Activated naive CD4-positive, alpha-beta T cell treated with anti-CD3 and anti-CD28 coated beads for 36 hours (primary cell): ENCODE data around the gene AKIP1. TPM values are rescaled to one million over a fixed set of nuclear protein-coding genes. Genes with fewer than 3 reads are reported as not detected.
A peak's percentile ranks its signal among the peaks of the same experiment; 100 is the strongest.
"Not testable (repeated sequence)": the region's sequence is repeated elsewhere in the genome, so short reads cannot be mapped to it uniquely, and the experiment has no call there.

Experiments used
- CTCF ChIA-PET: fragments of 350-600 bp; sonication (Branson Sonifier 250); formaldehyde crosslinking; loops from one replicate; lab custom pipeline; 2021; ENCODE audit warnings: antibody characterized with exemption; lab: Charles Lee
- DNase-seq: peaks from one replicate; pipeline ENCODE4 v3.0.0-alpha.2; 2020
- H3K27ac Mint-ChIP-seq: one replicate; pipeline ENCODE4 v1.8.0; 2021; ENCODE audit warnings: mild to moderate bottlenecking, mixed read lengths
- H3K27me3 Mint-ChIP-seq: one replicate; pipeline ENCODE4 v1.8.0; 2021; ENCODE audit warnings: low read depth, mixed read lengths
- H3K36me3 Mint-ChIP-seq: one replicate; pipeline ENCODE4 v1.8.0; 2021; ENCODE audit warnings: low read depth, mixed read lengths
- H3K4me1 Mint-ChIP-seq: one replicate; pipeline ENCODE4 v1.8.0; 2021; ENCODE audit warnings: low read depth, mixed read lengths
- H3K4me3 Mint-ChIP-seq: one replicate; pipeline ENCODE4 v1.8.0; 2021; ENCODE audit warnings: mild to moderate bottlenecking, moderate library complexity, mixed read lengths
- H3K9me3 Mint-ChIP-seq: one replicate; pipeline ENCODE4 v1.8.0; 2021; ENCODE audit warnings: mixed read lengths
- intact Hi-C: fragments of 100-400 bp; cut with micrococcal nuclease; formaldehyde crosslinking; loops from one replicate; pipeline ENCODE4 v1.15.1; 2023
- total RNA-seq, 2 experiments: library from RNA; stranded (reverse); gene quantifications; one replicate each; pipeline ENCODE4 v1.2.3, GENCODE V29; 2021

AKIP1 gene
- total RNA-seq, 2 experiments from 2014 or later = 41.5 to 43.9 TPM

GRCh38 chr11:8886322-8886721, 24.7 kb upstream of the AKIP1 start:
- CTCF ChIA-PET = no interaction called here
- intact Hi-C loops = no loop called here
- peaks cover 18% of the 10 kb centered on the region for H3K27me3 Mint-ChIP-seq
- DNase-seq = no peak
- no peaks in the 10 kb centered on the region for H3K36me3 Mint-ChIP-seq
- H3K27ac Mint-ChIP-seq = no peak overlapping the region
- H3K4me1 Mint-ChIP-seq = no peaks in the 10 kb centered on the region
- no peak overlapping the region for H3K4me3 Mint-ChIP-seq
- H3K9me3 Mint-ChIP-seq = peaks cover 1% of the 10 kb centered on the region

GRCh38 chr11:8891185-8891584, 19.8 kb upstream of the AKIP1 start:
- peaks cover 11% of the 10 kb centered on the region for H3K27me3 Mint-ChIP-seq
- DNase-seq, intact Hi-C loops, H3K27ac Mint-ChIP-seq, H3K9me3 Mint-ChIP-seq, H3K36me3 Mint-ChIP-seq, H3K4me1 Mint-ChIP-seq, CTCF ChIA-PET, H3K4me3 Mint-ChIP-seq: not testable (repeated sequence)

- Mint-ChIP-seq H3K27ac (no peak overlapping the region), H3K4me1 (no peaks in the 10 kb centered on the region), H3K9me3 (peaks cover 17% of the 10 kb centered on the region), H3K36me3 (peaks cover 4% of the 10 kb centered on the region), H3K27me3 (no peaks in the 10 kb centered on the region), H3K4me3 (no peak overlapping the region)
- intact Hi-C loops = no loop called here
- CTCF ChIA-PET = no interaction called here
- DNase-seq = no peak
Observed at GRCh38 chr11:8899119-8899753, 11.8 kb upstream of the AKIP1 start.

DNA sequence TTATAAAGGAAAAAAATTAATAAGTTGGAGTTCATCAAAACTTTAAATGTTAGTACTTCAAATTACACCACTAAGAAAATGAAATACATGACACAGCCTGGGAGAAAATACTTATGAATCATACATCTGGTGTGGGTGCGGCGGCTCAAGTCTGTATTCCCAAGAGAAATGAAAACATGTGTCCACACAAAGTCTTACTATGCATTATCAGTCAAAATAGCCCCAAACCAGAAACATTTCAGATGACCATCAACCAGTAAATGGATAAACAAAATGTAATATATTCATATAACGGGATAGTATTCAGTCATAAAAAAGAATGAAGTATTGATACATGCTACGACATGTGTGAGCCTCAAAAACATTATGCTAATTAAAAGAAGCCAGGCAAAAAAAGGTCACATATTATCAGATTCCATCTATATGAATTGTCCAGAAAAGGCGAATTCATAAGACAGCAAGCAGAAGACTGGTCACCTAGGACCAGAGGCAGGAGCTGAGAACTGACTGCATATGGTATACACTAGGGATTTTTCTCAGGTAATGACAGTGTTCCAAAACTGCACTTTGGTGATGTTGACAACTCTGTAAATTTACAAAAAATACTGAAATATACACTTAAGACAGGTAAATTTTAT, 5.3 kb upstream of the AKIP1 start:
- H3K27ac Mint-ChIP-seq = no peak overlapping the region
- intact Hi-C loops = loop anchor here (2.0 kb wide), 1 partner anchor 65 kb away; no protein-coding TSS in a partner anchor
- H3K36me3 Mint-ChIP-seq = no peaks in the 10 kb centered on the region
- CTCF ChIA-PET = no interaction called here
- peaks cover 4% of the 10 kb centered on the region for H3K9me3 Mint-ChIP-seq
- H3K4me1 Mint-ChIP-seq = peaks cover 24% of the 10 kb centered on the region
- no peaks in the 10 kb centered on the region for H3K27me3 Mint-ChIP-seq
- no peak for DNase-seq
- H3K4me3 Mint-ChIP-seq = no peak overlapping the region

GRCh38 chr11:8907116-8907515, 3.9 kb upstream of the AKIP1 start:
- CTCF ChIA-PET = interaction anchor here (0.5 to 2.1 kb wide), 3 partner anchors 8 to 93 kb away, joined by 4 to 8 read pairs (median 6); no protein-coding TSS in a partner anchor

DNA sequence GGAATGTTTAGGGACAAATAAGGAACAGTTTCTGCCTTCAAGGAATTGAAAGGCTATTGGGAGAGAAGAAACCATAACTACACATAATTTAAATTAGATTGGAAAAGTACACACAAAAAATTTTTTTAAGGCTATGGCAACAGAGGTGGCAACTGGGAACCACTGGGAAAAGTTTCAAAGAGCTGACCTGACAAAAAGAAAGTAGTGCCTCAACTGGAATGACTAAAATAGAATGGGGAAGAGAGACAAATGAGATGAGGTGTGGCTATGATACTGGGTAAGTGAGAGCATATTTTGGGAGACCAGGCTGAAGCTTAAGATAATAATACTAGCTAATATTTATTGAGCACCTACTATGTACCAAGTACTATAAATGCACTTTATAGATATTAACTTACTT, 2.9 kb upstream of the AKIP1 start:
- DNase-seq = no peak
- intact Hi-C loops = no loop called here
- H3K4me3 Mint-ChIP-seq = no peak overlapping the region
- H3K36me3 Mint-ChIP-seq = peaks cover 3% of the 10 kb centered on the region
- CTCF ChIA-PET = interaction anchor here (1.0 to 2.1 kb wide), 2 partner anchors 53 to 229 kb away, joined by 3 to 4 read pairs; no protein-coding TSS in a partner anchor
- no peaks in the 10 kb centered on the region for H3K27me3 Mint-ChIP-seq
- H3K4me1 Mint-ChIP-seq = peaks cover 31% of the 10 kb centered on the region
- H3K9me3 Mint-ChIP-seq = no peaks in the 10 kb centered on the region
- no peak overlapping the region for H3K27ac Mint-ChIP-seq

More at GRCh38 chr11:8907116-8907515, 3.9 kb upstream of the AKIP1 start:
- intact Hi-C loops = loop anchor here (2.0 kb wide), 1 partner anchor 66 kb away; no protein-coding TSS in a partner anchor
- Mint-ChIP-seq H3K9me3 (no peaks in the 10 kb centered on the region), H3K27ac (peak overlapping the region; percentile 6), H3K4me3 (no peak overlapping the region), H3K4me1 (peaks cover 25% of the 10 kb centered on the region), H3K27me3 (no peaks in the 10 kb centered on the region), H3K36me3 (no peaks in the 10 kb centered on the region)
- no peak for DNase-seq

DNA sequence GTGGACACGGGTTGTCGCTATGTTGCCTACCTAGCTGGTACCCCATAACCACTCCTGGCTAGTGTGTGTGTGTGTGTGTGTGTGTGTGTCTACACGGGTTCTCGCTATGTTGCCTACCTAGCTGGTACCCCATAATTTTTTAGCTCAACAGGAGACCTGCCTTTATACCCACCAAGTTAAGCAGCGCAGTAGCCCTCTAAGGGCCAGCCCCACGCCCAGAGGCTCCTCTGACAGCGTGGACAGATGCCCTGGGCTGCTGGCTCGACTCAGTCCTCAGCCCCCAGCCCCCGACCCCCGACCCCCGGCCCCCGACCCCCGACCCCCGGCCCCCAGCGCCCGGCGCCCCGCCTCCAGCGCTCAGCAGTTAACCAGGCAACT, 351 bp upstream of the AKIP1 start:
- no peak for DNase-seq
- intact Hi-C loops = loop anchor here (1.0 to 10.0 kb wide), 9 partner anchors 78 to 847 kb away; partner anchors contain the start of genes RPL27A and TRIM66
- CTCF ChIA-PET = interaction anchor here (1.1 to 2.4 kb wide), 2 partner anchors 49 to 102 kb away, joined by 6 to 13 read pairs; no protein-coding TSS in a partner anchor
- H3K27me3 Mint-ChIP-seq = no peaks in the 10 kb centered on the region
- peaks cover 45% of the 10 kb centered on the region for H3K4me1 Mint-ChIP-seq
- peak overlapping the region; percentile 92 for H3K4me3 Mint-ChIP-seq
- H3K27ac Mint-ChIP-seq = no peak overlapping the region
- no peaks in the 10 kb centered on the region for H3K9me3 Mint-ChIP-seq
- H3K36me3 Mint-ChIP-seq = peaks cover 9% of the 10 kb centered on the region

- Mint-ChIP-seq H3K9me3 (no peaks in the 10 kb centered on the region), H3K27ac (peak overlapping the region; percentile 87), H3K4me1 (peaks cover 34% of the 10 kb centered on the region), H3K4me3 (peak overlapping the region; percentile 52), H3K36me3 (peaks cover 24% of the 10 kb centered on the region), H3K27me3 (no peaks in the 10 kb centered on the region)
- DNase-seq = peak; percentile 61
- CTCF ChIA-PET = interaction anchor here (0.5 to 2.6 kb wide), 9 partner anchors 8 to 224 kb away, joined by 3 to 42 read pairs (median 3); no protein-coding TSS in a partner anchor
- intact Hi-C loops = loop anchor here (1.0 to 10.0 kb wide), 11 partner anchors 45 to 843 kb away; partner anchors contain the start of genes TMEM9B and ZNF143
Observed at GRCh38 chr11:8913961-8914660, 3.1 kb downstream of the AKIP1 start.

- Mint-ChIP-seq H3K4me3 (no peak overlapping the region), H3K27ac (peak overlapping the region; percentile 87), H3K36me3 (peaks cover 27% of the 10 kb centered on the region), H3K9me3 (no peaks in the 10 kb centered on the region), H3K27me3 (no peaks in the 10 kb centered on the region), H3K4me1 (peaks cover 32% of the 10 kb centered on the region)
- DNase-seq = no peak
- intact Hi-C loops = loop anchor here (1.0 to 10.0 kb wide), 11 partner anchors 45 to 843 kb away; partner anchors contain the start of genes TMEM9B and ZNF143
- CTCF ChIA-PET = interaction anchor here (0.7 to 2.6 kb wide), 13 partner anchors 8 to 259 kb away, joined by 3 to 42 read pairs (median 3); no protein-coding TSS in a partner anchor
Observed at GRCh38 chr11:8914661-8915018, 3.7 kb downstream of the AKIP1 start.

DNA sequence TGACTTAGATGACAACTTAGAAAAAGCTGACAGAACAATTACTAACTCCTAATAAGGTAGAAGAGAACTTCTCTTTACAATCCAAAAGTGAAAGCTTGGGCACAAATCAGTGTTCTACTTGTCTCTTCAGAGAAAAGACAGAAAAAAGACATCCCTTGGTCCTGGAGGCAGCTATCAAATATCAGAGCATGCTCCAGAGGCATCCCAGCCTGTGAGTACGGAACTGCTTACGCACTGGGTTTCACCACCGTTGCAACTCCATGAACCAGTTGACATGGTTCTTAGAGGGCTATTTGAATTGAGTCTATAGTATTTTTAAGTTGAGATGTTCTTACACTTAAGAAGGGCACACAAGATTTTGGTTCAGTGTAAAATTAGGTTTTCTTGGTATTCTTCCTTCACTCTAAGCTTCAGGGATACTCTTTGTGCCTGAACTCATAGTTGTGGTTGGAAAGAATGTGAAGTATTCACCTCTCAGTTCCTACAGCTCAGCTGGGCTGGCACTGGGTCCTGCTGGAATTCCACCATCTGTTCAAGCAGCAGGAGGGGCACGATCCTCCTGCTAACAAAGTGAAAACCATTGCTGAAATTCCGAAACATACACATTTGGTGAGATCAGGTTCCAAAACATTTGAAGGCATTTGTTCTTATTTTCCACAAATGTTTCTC, 6.3 kb downstream of the AKIP1 start:
- Mint-ChIP-seq H3K27me3 (no peaks in the 10 kb centered on the region), H3K4me3 (no peak overlapping the region), H3K4me1 (peaks cover 22% of the 10 kb centered on the region), H3K27ac (no peak overlapping the region), H3K9me3 (no peaks in the 10 kb centered on the region), H3K36me3 (peaks cover 32% of the 10 kb centered on the region)
- DNase-seq = no peak
- intact Hi-C loops = loop anchor here (10.0 kb wide), 1 partner anchor 648 kb away; no protein-coding TSS in a partner anchor
- CTCF ChIA-PET = interaction anchor here (1.9 kb wide), 1 partner anchor 42 kb away, joined by 5 read pairs; no protein-coding TSS in a partner anchor

DNA sequence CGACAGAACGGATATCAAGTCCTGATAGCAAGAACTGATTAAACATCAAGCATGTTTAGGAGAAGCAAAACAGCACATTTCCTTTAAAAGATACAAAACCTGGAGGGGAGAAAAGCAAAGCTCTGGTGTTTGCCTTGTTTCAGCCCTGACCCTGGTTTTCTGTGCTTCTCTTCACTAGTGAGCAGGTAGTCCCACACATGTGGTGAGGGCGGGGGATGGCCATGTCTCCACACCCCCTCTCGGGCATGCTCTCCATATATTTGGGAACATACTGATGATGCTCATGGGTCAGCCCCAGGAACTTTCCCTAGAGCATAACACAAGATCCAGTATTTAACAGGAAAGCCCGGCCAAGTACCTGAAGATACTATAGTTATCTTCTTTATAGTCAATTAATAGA, 11.7 kb downstream of the AKIP1 start:
- Mint-ChIP-seq H3K4me1 (no peaks in the 10 kb centered on the region), H3K36me3 (peaks cover 19% of the 10 kb centered on the region), H3K27ac (no peak overlapping the region), H3K9me3 (no peaks in the 10 kb centered on the region), H3K4me3 (no peak overlapping the region), H3K27me3 (no peaks in the 10 kb centered on the region)
- no peak for DNase-seq
- intact Hi-C loops = no loop called here
- CTCF ChIA-PET = interaction anchor here (1.1 kb wide), 4 partner anchors 8 to 25 kb away, joined by 3 to 4 read pairs (median 3); no protein-coding TSS in a partner anchor
